GM19395 (cell line): ENCODE data around the gene DOK4.

ENCODE experiments used
- ATAC-seq: cut with Tn5 transposase; IDR thresholded peaks from one replicate; pipeline ENCODE4 v1.9.1; 2021; ENCODE audit warnings: mild to moderate bottlenecking, moderate library complexity; ENCODE audit not compliant: unreplicated experiment

The DOK4 gene

GRCh38 chr16:57485916-57486857 lies at the start of gene DOK4:
TSS of gene DOK4 (minus strand) at chr16:57486493. CDS start at chr16:57479507, 6,986 bp downstream.
- ATAC-seq = peak; percentile 82

GRCh38 chr16:57535680-57536305 lies 49.5 kb upstream of the DOK4 start:
- peak; percentile 51 for ATAC-seq

GRCh38 chr16:57534881-57535658 lies 48.8 kb upstream of the DOK4 start:
- no peak for ATAC-seq

GRCh38 chr16:57534337-57534880 lies 48.1 kb upstream of the DOK4 start:
- ATAC-seq = no peak

DNA sequence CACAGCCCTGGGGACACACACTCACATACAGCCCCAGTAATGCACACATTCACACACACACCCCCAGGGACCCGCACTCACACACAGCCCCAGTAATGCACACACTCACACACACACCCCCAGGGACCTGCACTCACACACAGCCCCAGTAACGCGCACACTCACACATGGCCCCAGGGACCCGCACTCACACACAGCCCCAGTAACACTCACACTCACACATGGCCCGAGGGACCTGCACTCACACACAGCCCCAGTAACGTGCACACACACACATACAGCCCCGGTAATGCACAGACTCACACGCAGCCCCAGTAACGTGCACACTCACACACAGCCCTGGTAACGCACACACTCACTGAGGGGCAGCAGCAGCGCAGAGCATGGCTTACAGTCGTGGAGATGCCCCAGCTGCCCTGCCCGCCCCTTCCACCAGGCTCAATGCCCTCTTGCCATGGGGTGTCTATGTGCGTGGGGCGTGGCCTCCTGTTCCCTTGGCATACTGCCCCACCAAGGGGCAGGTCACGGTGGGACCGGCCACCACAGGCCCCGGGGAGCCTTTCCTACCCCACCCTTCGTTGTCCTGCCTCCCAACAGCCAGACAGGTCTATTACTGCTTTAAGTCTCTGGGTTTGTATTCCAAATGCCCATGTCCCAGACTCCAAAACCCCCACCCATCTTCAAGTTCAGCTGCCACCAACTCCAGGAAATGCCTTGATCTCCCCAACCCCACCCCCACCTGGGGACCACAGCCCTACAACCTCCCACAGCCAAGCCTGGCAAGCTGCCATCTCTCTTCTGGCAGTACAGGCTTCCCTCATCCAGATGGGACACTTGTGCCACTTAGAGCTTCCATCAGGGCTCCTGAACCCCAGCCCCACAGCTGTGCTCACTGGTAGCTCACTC lies 47.4 kb upstream of the DOK4 start:
- ATAC-seq = no peak

- no peak for ATAC-seq
These were observed 46.0 kb upstream of the DOK4 start for GRCh38 chr16:57532266-57532625.

GRCh38 chr16:57531635-57532265 lies 45.5 kb upstream of the DOK4 start:
- ATAC-seq = no peak

DNA sequence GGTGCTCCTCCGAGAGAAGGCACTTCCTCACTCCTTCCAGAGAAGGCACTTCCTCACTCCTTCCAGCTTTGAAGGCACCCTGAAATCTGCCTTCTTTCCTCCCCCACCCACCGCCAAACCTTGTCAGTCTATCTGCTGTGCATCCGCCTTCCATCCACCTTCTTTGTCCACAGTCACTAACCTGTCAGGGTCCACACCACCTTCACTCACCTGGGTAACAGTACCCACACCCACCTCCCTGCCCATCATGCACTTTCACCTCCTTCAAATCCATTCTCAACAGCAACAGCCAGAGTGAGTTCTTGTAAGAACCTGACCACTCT lies 44.9 kb upstream of the DOK4 start:
- no peak for ATAC-seq

- ATAC-seq = no peak
These were observed 44.4 kb upstream of the DOK4 start for GRCh38 chr16:57530522-57531252.

DNA sequence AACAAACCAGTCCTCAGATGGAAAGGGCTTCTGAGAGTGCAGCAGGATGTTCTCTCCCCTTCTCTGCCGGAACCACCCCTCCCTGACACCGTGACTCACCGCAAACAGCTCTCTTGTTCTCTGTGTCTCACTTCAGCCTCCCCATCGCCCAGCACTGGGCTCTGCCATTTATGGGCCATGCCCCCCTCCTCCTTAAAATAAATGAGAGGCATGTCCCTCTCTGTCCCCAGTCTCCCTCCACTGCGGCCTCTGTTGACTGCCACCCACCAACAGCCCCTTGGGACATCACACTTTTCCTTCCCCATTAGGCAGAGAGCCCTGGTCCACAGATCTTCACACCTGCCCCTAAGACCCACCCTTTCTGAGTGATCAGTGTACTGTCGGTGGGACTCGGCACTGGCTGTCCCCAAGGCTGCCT lies 43.8 kb upstream of the DOK4 start:
- ATAC-seq = peak; percentile 80

DNA sequence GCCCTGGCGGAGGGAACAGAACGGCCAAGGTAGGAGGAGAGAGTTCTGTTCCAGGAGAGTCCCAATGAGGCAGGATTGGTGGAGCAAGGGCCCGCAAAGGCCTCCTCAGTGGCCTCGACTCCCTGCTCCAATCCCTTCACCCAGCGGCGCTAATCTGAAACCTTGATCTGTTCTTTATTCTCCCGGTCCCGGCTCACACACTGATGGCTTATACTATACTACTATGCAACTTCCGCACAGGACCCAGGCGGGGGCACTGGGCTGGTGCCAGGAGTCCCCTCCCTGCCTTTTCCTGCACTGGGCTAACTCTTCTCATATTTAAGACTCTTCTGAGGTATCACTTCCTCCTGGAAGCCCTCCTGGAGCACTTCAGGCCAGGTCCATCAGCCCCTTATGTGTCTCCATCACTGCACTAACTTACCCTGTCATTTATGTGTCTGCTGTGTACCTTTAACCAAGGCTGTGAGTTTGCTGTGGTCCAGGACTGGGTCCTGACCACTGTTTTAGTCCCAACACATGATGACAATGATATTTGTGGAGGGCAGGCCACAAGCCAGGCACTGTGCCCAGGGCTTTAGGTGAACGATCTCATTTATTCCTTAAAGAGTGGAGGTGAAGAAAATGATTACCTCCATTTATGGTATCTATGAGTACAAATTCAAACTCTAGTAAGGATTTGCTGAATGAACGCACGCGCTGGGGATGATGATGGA lies 43.3 kb upstream of the DOK4 start:
- ATAC-seq = peak; percentile 24

DNA sequence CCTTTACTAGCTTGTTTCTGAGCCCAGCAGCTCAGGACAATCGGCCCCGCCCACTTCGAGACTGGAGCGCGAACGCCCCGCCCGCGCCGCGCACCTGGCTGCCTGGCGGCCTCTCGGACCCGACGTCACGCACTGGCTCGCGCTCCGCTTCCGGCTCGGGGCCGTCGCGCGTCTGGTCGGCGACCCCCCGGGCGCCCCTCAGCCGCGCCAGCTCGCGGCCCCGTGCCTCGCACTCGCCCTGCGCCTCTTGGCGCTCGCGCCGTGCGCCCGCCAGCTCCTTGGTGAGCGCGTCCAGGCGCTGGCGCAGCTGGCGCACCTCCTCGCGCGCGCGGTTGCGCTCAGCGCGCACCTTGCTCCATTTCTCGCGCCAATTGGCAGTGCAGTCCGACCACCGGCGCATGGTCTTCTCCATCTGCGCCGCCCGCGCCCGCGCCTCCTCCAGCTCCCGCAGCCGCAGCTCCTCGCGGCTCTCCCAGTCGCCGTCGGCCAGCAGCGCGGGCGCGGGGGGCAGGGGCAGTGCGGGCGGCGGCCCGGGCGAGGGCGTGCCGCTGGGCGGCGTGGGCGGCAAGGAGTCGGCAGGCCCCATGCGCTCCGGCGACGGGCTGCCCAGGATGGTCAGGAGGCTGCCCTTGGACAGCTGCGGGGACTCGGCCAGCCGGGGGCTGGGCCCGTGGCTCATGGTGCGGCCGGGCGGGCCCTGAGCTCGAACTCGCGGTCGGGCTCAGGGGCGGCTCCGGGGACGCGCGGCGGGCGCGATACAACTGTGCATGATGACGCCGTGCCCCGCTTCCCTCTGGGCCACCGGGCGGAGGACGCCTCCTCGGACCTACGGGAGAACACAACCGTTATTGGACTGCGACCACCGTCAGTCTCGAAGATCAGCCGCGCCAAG lies 42.5 kb upstream of the DOK4 start:
- no peak for ATAC-seq

DNA sequence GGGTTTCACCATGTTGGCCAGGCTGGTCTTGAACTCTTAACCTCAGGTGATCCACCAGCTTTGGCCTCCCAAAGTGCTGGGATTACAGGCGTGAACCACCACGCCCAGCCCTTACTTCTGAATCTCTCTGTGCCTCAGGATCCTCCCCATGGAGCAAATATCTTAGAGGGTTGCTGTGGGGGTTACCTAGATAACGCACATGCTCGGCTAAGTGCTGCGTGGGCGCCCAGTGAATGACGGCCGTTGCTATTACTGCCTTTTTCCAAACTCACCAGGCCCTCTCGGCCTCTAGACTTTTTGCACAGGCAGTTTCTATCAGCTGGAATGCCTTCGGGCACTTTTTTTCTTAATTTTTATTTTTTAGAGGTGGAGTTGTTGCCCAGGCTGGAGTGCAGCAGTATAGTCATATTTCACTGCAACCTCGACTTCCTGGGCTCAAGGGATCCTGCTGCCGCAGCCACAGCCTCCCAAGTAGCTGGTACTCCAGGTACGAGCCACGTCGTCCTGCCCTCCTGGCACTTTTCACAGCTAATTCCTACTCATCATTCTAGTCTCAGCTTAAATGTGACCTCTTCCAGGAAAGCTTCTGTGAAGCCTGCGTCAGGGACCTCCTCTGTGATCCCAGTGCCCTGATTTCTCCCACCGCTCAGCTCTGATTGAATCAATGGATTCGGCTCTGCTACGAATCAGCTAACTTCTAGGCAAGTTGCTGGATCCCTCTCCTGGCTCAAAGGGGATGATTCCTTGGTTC lies 41.5 kb upstream of the DOK4 start:
- ATAC-seq = no peak

GRCh38 chr16:57527027-57527426 lies 40.7 kb upstream of the DOK4 start:
- no peak for ATAC-seq

DNA sequence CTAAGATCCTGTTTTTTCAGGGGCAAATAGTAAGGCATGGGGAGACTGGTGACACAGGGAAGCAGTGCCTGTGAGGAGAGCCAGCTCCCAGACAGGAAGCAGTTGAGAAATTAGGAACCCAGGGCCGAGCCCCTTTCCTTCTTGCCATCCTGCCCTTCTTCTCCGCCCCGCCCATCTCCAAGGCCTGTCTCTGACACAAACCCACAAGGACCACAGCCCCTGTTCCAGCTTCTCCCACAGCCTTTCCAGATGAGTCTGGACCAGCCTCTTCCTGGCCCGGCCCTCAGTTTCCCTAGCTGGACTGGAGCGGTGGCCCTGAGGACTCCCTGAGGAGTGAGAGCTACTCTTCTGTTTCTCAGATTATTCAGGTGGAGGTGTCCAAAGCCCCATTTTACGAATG lies 40.2 kb upstream of the DOK4 start:
- no peak for ATAC-seq

DNA sequence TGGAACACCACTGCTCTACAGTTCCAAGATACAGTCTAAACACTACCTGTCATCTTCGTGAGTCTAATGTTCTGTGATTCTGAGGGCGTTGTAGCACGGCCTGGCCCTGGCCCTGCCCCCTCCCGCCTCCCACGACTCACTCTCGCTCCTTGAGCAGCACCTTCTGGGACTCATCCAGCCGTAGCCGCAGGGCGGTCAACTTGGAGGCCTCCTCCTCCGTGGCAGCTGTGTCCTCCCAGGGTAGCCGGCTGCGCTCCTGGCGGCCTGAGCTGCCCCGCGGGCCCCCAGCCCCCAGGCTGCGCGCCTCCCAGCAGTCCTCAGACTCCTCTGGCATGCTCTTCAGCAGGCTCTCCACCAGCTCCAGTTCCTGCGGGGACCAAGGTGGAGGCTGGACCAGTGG lies 39.5 kb upstream of the DOK4 start:
- ATAC-seq = no peak

GRCh38 chr16:57522960-57523359 lies 36.7 kb upstream of the DOK4 start:
- no peak for ATAC-seq
